Neural progenitor cell (in vitro differentiated cells): ENCODE measurements around the gene CRYBB1.

Experiments used
- CTCF ChIP-seq: fragments of 200-600 bp; sonication (generic); IDR thresholded peaks from 2 replicates; pipeline ENCODE4 v1.5.1; 2017; ENCODE audit warnings: antibody characterized with exemption, mild to moderate bottlenecking
- EZH2 ChIP-seq: fragments of 200-600 bp; sonication (generic); IDR thresholded peaks from 2 replicates; pipeline ENCODE4 v1.6.1; 2017; ENCODE audit warnings: antibody characterized with exemption, mild to moderate bottlenecking, moderate library complexity
- EZH2phosphoT487 ChIP-seq: fragments of 200-600 bp; sonication (generic); IDR thresholded peaks from 2 replicates; pipeline ENCODE4 v1.6.1; 2017; ENCODE audit warnings: antibody characterized with exemption

GRCh38 chr22:26561756-26562417 is 55.9 kb downstream of the CRYBB1 start:
- TF ChIP-seq CTCF = no peak
- no peak for TF ChIP-seq EZH2phosphoT487
- no peak for TF ChIP-seq EZH2
